B cell (primary cell): ENCODE data around the gene ASTN2. TPM values are rescaled to one million over a fixed set of nuclear protein-coding genes. Genes with fewer than 3 reads are reported as not detected.

Experiments used
- ATAC-seq: fragments of 200-7000 bp; cut with Tn5 transposase; one replicate; pipeline ENCODE4 v1.10.0; 2021; ENCODE audit warnings: low read depth, mild to moderate bottlenecking, moderate number of reproducible peaks, moderate library complexity
- CTCF ChIA-PET: fragments of 350-600 bp; sonication (Branson Sonifier 250); formaldehyde crosslinking; loops from one replicate; lab custom pipeline; 2021; ENCODE audit warnings: antibody characterized with exemption, inconsistent platforms; lab: Charles Lee
- POLR2A ChIA-PET: fragments of 350-600 bp; sonication (Branson Sonifier 250); formaldehyde crosslinking; loops from one replicate; lab custom pipeline; 2021; ENCODE audit warnings: antibody characterized with exemption; lab: Charles Lee
- DNase-seq: peaks from one replicate; pipeline ENCODE4 v3.0.0; 2013
- H2AFZ ChIP-seq: 2 replicates; pipeline ENCODE4 v1.6.1; 2012; ENCODE audit warnings: mild to moderate bottlenecking, low read depth, low read length; ENCODE audit not compliant: insufficient read depth, poor library complexity, severe bottlenecking
- H3K27ac ChIP-seq, 2 donors: 1 replicate in 1 of 2; 2 replicates in 1 of 2; pipeline ENCODE4 v1.5.1; 2012 to 2013; ENCODE audit warnings: low read length in 2 of 2, mild to moderate bottlenecking in 2 of 2, moderate library complexity in 1 of 2
- H3K27me3 ChIP-seq, 4 experiments: fragments of 200-600 bp in 1 of 4; sonication (generic) in 1 of 4; replicated peaks in 1 of 4; 1 replicate in 2 of 4; 2 replicates in 2 of 4; pipeline versions ENCODE4 v1.6.1 to v1.7.0; 2013 to 2016; ENCODE audit warnings: low read length in 3 of 4, mild to moderate bottlenecking in 2 of 4, mixed read lengths in 1 of 4, moderate library complexity in 1 of 4; ENCODE audit not compliant: insufficient read depth in 4 of 4, control insufficient read depth in 3 of 4; ENCODE audit errors: control extremely low read depth in 1 of 4
- H3K36me3 ChIP-seq, 2 experiments: replicated peaks in 1 of 2; 1 replicate in 1 of 2; 2 replicates in 1 of 2; pipeline versions ENCODE4 v1.6.1 to v1.7.1; 2013; ENCODE audit warnings: low read length in 1 of 2; ENCODE audit not compliant: insufficient read depth in 2 of 2, control insufficient read depth in 1 of 2; ENCODE audit errors: control extremely low read depth in 1 of 2, extremely low read depth in 1 of 2
- H3K4me1 ChIP-seq, 2 donors: fragments of 200-600 bp in 1 of 2; sonication (generic) in 1 of 2; 1 replicate in 1 of 2; 2 replicates in 1 of 2; pipeline versions ENCODE4 v1.5.1 to v1.6.1; 2013 to 2017; ENCODE audit warnings: low read length in 2 of 2; ENCODE audit not compliant: control insufficient read depth in 2 of 2, insufficient read depth in 2 of 2
- H3K4me2 ChIP-seq: replicated peaks from 2 replicates; pipeline ENCODE3; 2012; ENCODE audit warnings: mild to moderate bottlenecking, low read depth, low read length; ENCODE audit not compliant: poor library complexity, severe bottlenecking
- H3K4me3 ChIP-seq, 5 experiments: fragments of 200-600 bp in 1 of 5; sonication (generic) in 1 of 5; 1 replicate in 3 of 5; 2 replicates in 2 of 5; pipeline versions ENCODE4 v1.5.1 to v1.7.0; 2011 to 2016; ENCODE audit warnings: low read length in 4 of 5, mild to moderate bottlenecking in 4 of 5, low read depth in 2 of 5, control low read depth in 1 of 5, moderate library complexity in 1 of 5; ENCODE audit not compliant: insufficient read depth in 1 of 5; ENCODE audit errors: control extremely low read depth in 1 of 5, extremely low read depth in 1 of 5
- H3K79me2 ChIP-seq: fragments of 200-600 bp; sonication (generic); one replicate; pipeline ENCODE4 v1.6.0; 2016; ENCODE audit warnings: low read length; ENCODE audit not compliant: control insufficient read depth, insufficient read depth
- H3K9ac ChIP-seq: fragments of 200-600 bp; sonication (generic); 2 replicates; pipeline ENCODE4 v1.6.1; 2017; ENCODE audit warnings: mild to moderate bottlenecking, low read length, moderate library complexity
- H3K9me3 ChIP-seq, 3 donors: one replicate each; pipeline versions ENCODE4 v1.6.1 to v1.7.1; 2013; ENCODE audit warnings: low read length in 2 of 3; ENCODE audit not compliant: control insufficient read depth in 2 of 3, insufficient read depth in 1 of 3; ENCODE audit errors: control extremely low read depth in 1 of 3
- H4K20me1 ChIP-seq: 2 replicates; pipeline ENCODE4 v1.6.0; 2012; ENCODE audit warnings: mild to moderate bottlenecking, low read length; ENCODE audit not compliant: insufficient read depth, control insufficient read depth, poor library complexity, severe bottlenecking
- H3K27ac Mint-ChIP-seq: one replicate; pipeline ENCODE4 v1.8.0; 2021; ENCODE audit warnings: mixed read lengths
- H3K27me3 Mint-ChIP-seq: one replicate; pipeline ENCODE4 v1.8.0; 2021; ENCODE audit warnings: mixed read lengths
- H3K4me1 Mint-ChIP-seq: one replicate; pipeline ENCODE4 v1.8.0; 2021; ENCODE audit warnings: mixed read lengths
- H3K4me3 Mint-ChIP-seq: one replicate; pipeline ENCODE4 v1.8.0; 2021; ENCODE audit warnings: mixed read lengths
- H3K9me3 Mint-ChIP-seq: one replicate; pipeline ENCODE4 v1.8.0; 2022; ENCODE audit warnings: mixed read lengths; ENCODE audit not compliant: insufficient read depth
- CTCF ChIP-seq: fragments of 200-600 bp; IDR thresholded peaks from one replicate; pipeline ENCODE4 v1.8.0; 2022; ENCODE audit warnings: antibody characterized with exemption, mild to moderate bottlenecking
- EZH2 ChIP-seq: IDR thresholded peaks from 2 replicates; pipeline ENCODE4 v1.6.1; 2012; ENCODE audit warnings: borderline replicate concordance, low read depth, mild to moderate bottlenecking, moderate library complexity, low read length; ENCODE audit not compliant: insufficient read depth, poor library complexity, severe bottlenecking
- WGBS: methylation state at CpG from one replicate; pipeline ENCODE4 v1.1.5; 2013; ENCODE audit warnings: missing lambda C conversion rate; ENCODE audit not compliant: insufficient coverage; 5-methylcytosine and 5-hydroxymethylcytosine counted together
- intact Hi-C: fragments of 100-400 bp; cut with micrococcal nuclease; formaldehyde crosslinking; loops from one replicate; pipeline ENCODE4 v1.10.0; 2022
- polyA plus RNA-seq: library from polyadenylated mRNA; depleted of rRNA; stranded (reverse); fragments of >200 nt; gene quantifications from 2 replicates; pipeline ENCODE4 v1.2.3, GENCODE V29; 2012
- total RNA-seq, 2 donors: library from RNA; stranded (reverse); fragments of 120-200 nt in 1 of 2; gene quantifications; 1 replicate in 1 of 2; 2 replicates in 1 of 2; pipeline versions ENCODE4 v1.2.3 to v1.2.4, GENCODE V29; 2013 to 2022

ASTN2 gene
- total and polyA plus RNA-seq, 2 donors (not counting 1 experiment from before 2014, with no cell fraction given) = 1.2 to 3.6 TPM

GRCh38 chr9:116599342-116599884 is 815.4 kb downstream of the ASTN2 start:
- Histone ChIP-seq H3K4me3 (no peak overlapping the region), H2AFZ (no peak overlapping the region), H3K36me3 (no peaks in the 10 kb centered on the region), H3K27ac (no peak overlapping the region), H3K9me3 (no peaks in the 10 kb centered on the region), H4K20me1 (no peaks in the 10 kb centered on the region), H3K27me3 (no peaks in the 10 kb centered on the region), H3K4me2 (no peak overlapping the region), H3K9ac (no peak overlapping the region), H3K79me2 (no peaks in the 10 kb centered on the region), H3K4me1 (no peaks in the 10 kb centered on the region)
- intact Hi-C loops = no loop called here
- CTCF ChIA-PET = no interaction called here
- Mint-ChIP-seq H3K27me3 (no peaks in the 10 kb centered on the region), H3K27ac (no peak overlapping the region), H3K9me3 (no peaks in the 10 kb centered on the region), H3K4me3 (no peak overlapping the region), H3K4me1 (no peaks in the 10 kb centered on the region)
- POLR2A ChIA-PET = no interaction called here
- TF ChIP-seq EZH2 (no peak), CTCF (no peak)
- DNase-seq = no peak
- ATAC-seq = no peak
- WGBS = 100% methylated on average over 1 of the region's 2 CpGs

- intact Hi-C loops = no loop called here
- Histone ChIP-seq H4K20me1 (no peaks in the 10 kb centered on the region), H3K36me3 (no peaks in the 10 kb centered on the region), H3K27me3 (no peaks in the 10 kb centered on the region), H3K9me3 (no peaks in the 10 kb centered on the region), H3K4me3 (no peak overlapping the region), H3K27ac (no peak overlapping the region), H3K4me1 (no peaks in the 10 kb centered on the region), H2AFZ (no peak overlapping the region), H3K79me2 (no peaks in the 10 kb centered on the region), H3K9ac (no peak overlapping the region), H3K4me2 (no peak overlapping the region)
- TF ChIP-seq CTCF = no peak
- no peak for TF ChIP-seq EZH2
- Mint-ChIP-seq H3K4me3 (no peak overlapping the region), H3K4me1 (no peaks in the 10 kb centered on the region), H3K27ac (no peak overlapping the region), H3K9me3 (no peaks in the 10 kb centered on the region), H3K27me3 (no peaks in the 10 kb centered on the region)
- no CpG with 5 or more reads among the region's 2 CpGs for WGBS
- DNase-seq = no peak
- no peak for ATAC-seq
- ChIA-PET CTCF (no interaction called here), POLR2A (no interaction called here)
These were observed 818.2 kb downstream of the ASTN2 start for GRCh38 chr9:116596646-116597045.
